H1 (cell line): ENCODE measurements around the gene ADPRM. TPM values are rescaled to one million over a fixed set of nuclear protein-coding genes. Genes with fewer than 3 reads are reported as not detected.

Experiments used
- CTCF ChIA-PET: fragments of 300-600 bp; sonication (Branson Sonifier 250); formaldehyde crosslinking; loops from one replicate; lab custom pipeline; 2021; ENCODE audit not compliant: partially characterized antibody; lab: Charles Lee
- POLR2A ChIA-PET: fragments of 300-600 bp; sonication (Branson Sonifier 250); formaldehyde crosslinking; loops from one replicate; lab custom pipeline; 2021; ENCODE audit warnings: inconsistent platforms; ENCODE audit not compliant: partially characterized antibody; lab: Charles Lee
- DNase-seq, 2 experiments: peaks; one replicate each; pipeline versions ENCODE4 v3.0.0 to v3.0.0-alpha.2; 2010 to 2022; ENCODE audit warnings: low spot score in 2 of 2, low read depth in 1 of 2, mixed read lengths in 1 of 2
- FAIRE-seq: peaks from 2 replicates; lab custom pipeline; 2011; peaks lifted over from hg19 to GRCh38; lab: Jason Lieb, UNC
- H2AFZ ChIP-seq: 2 replicates; pipeline ENCODE4 v1.8.1; 2012; ENCODE audit warnings: low read length, inconsistent platforms
- H2AK5ac ChIP-seq: 2 replicates; pipeline ENCODE4 v1.6.1; 2013; ENCODE audit warnings: low read depth, low read length
- H2BK120ac ChIP-seq: replicated peaks from 2 replicates; pipeline ENCODE3; 2013; ENCODE audit warnings: low read depth, low read length, inconsistent platforms
- H2BK12ac ChIP-seq: 2 replicates; pipeline ENCODE4 v1.6.1; 2013; ENCODE audit warnings: low read depth, low read length
- H2BK15ac ChIP-seq: 2 replicates; pipeline ENCODE4 v1.6.1; 2013; ENCODE audit warnings: low read length
- H2BK20ac ChIP-seq: 2 replicates; pipeline ENCODE4 v1.6.1; 2013; ENCODE audit warnings: low read length
- H2BK5ac ChIP-seq: 2 replicates; pipeline ENCODE4 v1.6.1; 2013; ENCODE audit warnings: low read depth, low read length
- H3K14ac ChIP-seq: 2 replicates; pipeline ENCODE4 v1.6.1; 2013; ENCODE audit warnings: inconsistent platforms; ENCODE audit not compliant: insufficient read length
- H3K18ac ChIP-seq: 2 replicates; pipeline ENCODE4 v1.6.1; 2013; ENCODE audit warnings: low read length; ENCODE audit errors: extremely low read depth
- H3K23ac ChIP-seq: 2 replicates; pipeline ENCODE4 v1.6.1; 2013; ENCODE audit warnings: inconsistent platforms; ENCODE audit not compliant: insufficient read length
- H3K23me2 ChIP-seq: 2 replicates; pipeline ENCODE4 v1.6.1; 2013; ENCODE audit warnings: low read depth, low read length
- H3K27ac ChIP-seq: 2 replicates; pipeline ENCODE4 v1.6.1; 2011; ENCODE audit warnings: low read depth, low read length, inconsistent platforms
- H3K27me3 ChIP-seq, 4 experiments: replicated peaks in 1 of 4; 1 replicate in 1 of 4; 2 replicates in 3 of 4; pipeline versions ENCODE4 v1.6.1 to v1.8.1; 2011 to 2013; ENCODE audit warnings: low read length in 3 of 4, mild to moderate bottlenecking in 3 of 4, inconsistent platforms in 2 of 4, mixed read lengths in 2 of 4, moderate library complexity in 1 of 4; ENCODE audit not compliant: control insufficient read depth in 3 of 4, insufficient read depth in 3 of 4; ENCODE audit errors: extremely low read depth in 1 of 4
- H3K36me3 ChIP-seq, 4 experiments: 2 replicates each; pipeline versions ENCODE4 v1.6.1 to v1.8.1; 2011 to 2013; ENCODE audit warnings: mild to moderate bottlenecking in 4 of 4, low read length in 3 of 4, moderate library complexity in 2 of 4, control low read depth in 1 of 4, inconsistent platforms in 1 of 4; ENCODE audit not compliant: insufficient read depth in 4 of 4, control insufficient read depth in 2 of 4
- H3K4ac ChIP-seq: replicated peaks from 2 replicates; pipeline ENCODE3; 2013; ENCODE audit warnings: low read length, low read depth, mixed read lengths, inconsistent platforms; ENCODE audit not compliant: insufficient read length
- H3K4me1 ChIP-seq, 4 experiments: replicated peaks in 1 of 4; 1 replicate in 1 of 4; 2 replicates in 3 of 4; pipeline versions ENCODE4 v1.6.1 to v1.8.1; 2011 to 2013; ENCODE audit warnings: low read length in 3 of 4, inconsistent platforms in 2 of 4, mixed read lengths in 1 of 4; ENCODE audit not compliant: insufficient read depth in 4 of 4, control insufficient read depth in 3 of 4
- H3K4me2 ChIP-seq, 2 experiments: 2 replicates each; pipeline versions ENCODE4 v1.6.1 to v1.8.1; 2011 to 2013; ENCODE audit warnings: low read depth in 2 of 2, low read length in 2 of 2, control low read depth in 1 of 2, inconsistent platforms in 1 of 2, mild to moderate bottlenecking in 1 of 2; ENCODE audit not compliant: insufficient read depth in 1 of 2
- H3K4me3 ChIP-seq, 4 experiments: fragments of 200-600, 300-600 bp in 1 of 4; sonication (generic), shearing (Covaris generic), sonication (Bioruptor Twin) in 1 of 4; 2 replicates each; pipeline versions ENCODE4 v1.5.1 to v1.8.1; 2011 to 2016; ENCODE audit warnings: low read length in 4 of 4, low read depth in 3 of 4, control low read depth in 2 of 4, inconsistent platforms in 2 of 4, mild to moderate bottlenecking in 2 of 4, mixed read lengths in 1 of 4, moderate library complexity in 1 of 4; ENCODE audit not compliant: insufficient read depth in 2 of 4; ENCODE audit errors: extremely low read depth in 1 of 4
- H3K56ac ChIP-seq: replicated peaks from 2 replicates; pipeline ENCODE3; 2013; ENCODE audit warnings: low read depth, mild to moderate bottlenecking, mixed read lengths, low read length, inconsistent platforms; ENCODE audit not compliant: insufficient read length
- H3K79me1 ChIP-seq: 2 replicates; pipeline ENCODE4 v1.6.1; 2013; ENCODE audit warnings: low read depth, low read length, control low read depth
- H3K79me2 ChIP-seq, 2 experiments: 2 replicates each; pipeline versions ENCODE4 v1.6.1 to v1.8.1; 2012 to 2013; ENCODE audit warnings: low read length in 2 of 2, mild to moderate bottlenecking in 2 of 2, inconsistent platforms in 1 of 2; ENCODE audit not compliant: insufficient read depth in 2 of 2, control insufficient read depth in 1 of 2
- H3K9ac ChIP-seq, 4 experiments: replicated peaks in 1 of 4; 1 replicate in 1 of 4; 2 replicates in 3 of 4; pipeline versions ENCODE4 v1.6.1 to v1.8.1; 2011 to 2013; ENCODE audit warnings: low read depth in 3 of 4, low read length in 3 of 4, control low read depth in 2 of 4, mild to moderate bottlenecking in 2 of 4, moderate library complexity in 2 of 4, inconsistent platforms in 1 of 4; ENCODE audit errors: extremely low read depth in 1 of 4
- H3K9me3 ChIP-seq, 2 experiments: 2 replicates each; pipeline versions ENCODE4 v1.6.1 to v1.8.1; 2012 to 2013; ENCODE audit warnings: mild to moderate bottlenecking in 2 of 2, moderate library complexity in 2 of 2, control low read depth in 1 of 2, inconsistent platforms in 1 of 2, low read depth in 1 of 2, low read length in 1 of 2, mixed read lengths in 1 of 2; ENCODE audit not compliant: insufficient read depth in 2 of 2
- H4K20me1 ChIP-seq, 2 experiments: replicated peaks in 1 of 2; 2 replicates each; pipeline versions ENCODE3 to v1.8.1; 2011 to 2013; ENCODE audit warnings: inconsistent platforms in 2 of 2, low read length in 2 of 2, mild to moderate bottlenecking in 1 of 2; ENCODE audit not compliant: insufficient read depth in 2 of 2, control insufficient read depth in 1 of 2
- H4K5ac ChIP-seq: 2 replicates; pipeline ENCODE4 v1.6.1; 2013; ENCODE audit warnings: low read length, low read depth, mixed read lengths, inconsistent platforms; ENCODE audit not compliant: insufficient read length
- H4K8ac ChIP-seq: 2 replicates; pipeline ENCODE4 v1.8.0; 2013; ENCODE audit warnings: mild to moderate bottlenecking, moderate library complexity, low read length, inconsistent platforms; ENCODE audit not compliant: insufficient read depth; ENCODE audit errors: extremely low read depth
- H4K91ac ChIP-seq: replicated peaks from 2 replicates; pipeline ENCODE3; 2013; ENCODE audit warnings: low read length, mixed read lengths, inconsistent platforms; ENCODE audit not compliant: insufficient read length
- CTBP2 ChIP-seq: IDR thresholded peaks from 2 replicates; pipeline ENCODE4 v1.7.0; 2011; ENCODE audit warnings: borderline replicate concordance, mild to moderate bottlenecking, moderate library complexity, mixed read lengths, low read length; ENCODE audit not compliant: insufficient read depth, insufficient read length
- EP300 ChIP-seq, 2 experiments: IDR thresholded peaks; 1 replicate in 1 of 2; 2 replicates in 1 of 2; pipeline ENCODE4 v1.6.1; 2011 to 2012; ENCODE audit warnings: low read depth in 2 of 2, low read length in 2 of 2, mild to moderate bottlenecking in 2 of 2, borderline replicate concordance in 1 of 2, inconsistent platforms in 1 of 2, moderate library complexity in 1 of 2
- GTF2F1 ChIP-seq: IDR thresholded peaks from 2 replicates; pipeline ENCODE4 v1.6.1; 2012; ENCODE audit warnings: low read depth, low read length, improper control_type of control experiment, borderline replicate concordance
- HDAC2 ChIP-seq, 2 experiments: fragments of 300-600 bp in 1 of 2; sonication (generic) in 1 of 2; IDR thresholded peaks; 2 replicates each; pipeline ENCODE4 v1.6.1; 2011 to 2012; ENCODE audit warnings: low read depth in 2 of 2, low read length in 2 of 2, mild to moderate bottlenecking in 2 of 2, moderate library complexity in 2 of 2, borderline replicate concordance in 1 of 2, inconsistent platforms in 1 of 2
- HDAC6 ChIP-seq: IDR thresholded peaks from one replicate; pipeline ENCODE4 v1.7.1; 2012; ENCODE audit warnings: low read depth, mild to moderate bottlenecking, inconsistent platforms, low read length, moderate library complexity
- JUND ChIP-seq: IDR thresholded peaks from 2 replicates; pipeline ENCODE4 v1.6.1; 2011; ENCODE audit warnings: mild to moderate bottlenecking, improper control_type of control experiment, low read length
- MAFK ChIP-seq: IDR thresholded peaks from 2 replicates; pipeline ENCODE4 v1.6.1; 2012; ENCODE audit warnings: low read depth, mild to moderate bottlenecking, improper control_type of control experiment, low read length
- NANOG ChIP-seq: IDR thresholded peaks from 2 replicates; pipeline ENCODE4 v1.6.1; 2011; ENCODE audit warnings: low read length, low read depth, mild to moderate bottlenecking, inconsistent platforms; ENCODE audit not compliant: insufficient read depth, poor library complexity, severe bottlenecking
- NRF1 ChIP-seq: IDR thresholded peaks from 2 replicates; pipeline ENCODE4 v1.6.1; 2011; ENCODE audit warnings: mild to moderate bottlenecking, low read depth, low read length, improper control_type of control experiment
- POLR2AphosphoS5 ChIP-seq: IDR thresholded peaks from 2 replicates; pipeline ENCODE4 v1.6.1; 2011; ENCODE audit warnings: low read depth, low read length
- SIX5 ChIP-seq: IDR thresholded peaks from 2 replicates; pipeline ENCODE4 v1.6.1; 2011; ENCODE audit warnings: mild to moderate bottlenecking, low read depth, low read length
- SRF ChIP-seq: IDR thresholded peaks from 2 replicates; pipeline ENCODE4 v1.6.1; 2011; ENCODE audit warnings: mild to moderate bottlenecking, low read depth, low read length, moderate library complexity
- TAF7 ChIP-seq: optimal IDR thresholded peaks from 2 replicates; pipeline ENCODE3; 2011; ENCODE audit warnings: low read depth, mild to moderate bottlenecking, inconsistent platforms, low read length, moderate library complexity, borderline replicate concordance
- WGBS, 2 experiments: shearing (Covaris generic) in 1 of 2; methylation state at CpG; one replicate each; pipeline versions ENCODE4 v1.1.6 to v1.1.7; 2013 to 2015; ENCODE audit warnings: low lambda C conversion rate in 2 of 2, mixed read lengths in 2 of 2, inconsistent platforms in 1 of 2, low coverage in 1 of 2, missing lambda C conversion rate in 1 of 2; ENCODE audit not compliant: insufficient replicate concordance in 2 of 2, insufficient coverage in 1 of 2, insufficient read length in 1 of 2; ENCODE audit errors: extremely low coverage in 1 of 2, missing lambda C conversion rate in 1 of 2; 5-methylcytosine and 5-hydroxymethylcytosine counted together
- polyA plus RNA-seq, 7 experiments: library from polyadenylated mRNA; depleted of rRNA in 3 of 7; stranded (reverse) in 5 of 7; unstranded in 2 of 7; fragments of >200 nt in 5 of 7; fragments of 200-250 nt in 2 of 7; gene quantifications; 1 replicate in 5 of 7; 2 replicates in 1 of 7; 4 replicates in 1 of 7; pipeline versions ENCODE4 v1.2.1 to v1.2.3, GENCODE V29; 2011 to 2013; ENCODE audit warnings: missing spikeins in 2 of 7, mixed read lengths in 2 of 7
- total RNA-seq: library from RNA; stranded (reverse); fragmentation: NEBNext Ultra II Directional; extraction: Animal tissue kit (Norgen Biotek cat#: 25700); gene quantifications from 2 replicates; pipeline ENCODE4 v1.2.1, GENCODE V29; 2021

The ADPRM gene
- total and polyA plus RNA-seq, 2 of the 8 experiments (the other 6 are each of a cell fraction or from before 2014, with no cell fraction given): 6.7 to 7.9 TPM

- CTCF ChIA-PET: interaction anchor here (1.2 to 8.1 kb wide), 7 partner anchors 9 to 776 kb away, joined by 3 to 88 read pairs (median 5); no protein-coding TSS in a partner anchor
- peaks cover 0 to 10% (median 3%) of the 10 kb centered on the region in 4 experiments; a peak in 6 of 7 replicates for H3K4me1 ChIP-seq
- no peak overlapping the region for H4K91ac ChIP-seq
- no peak overlapping the region for H2AFZ ChIP-seq
- peaks cover 2% of the 10 kb centered on the region; the same call in 1 of the 2 replicates for H3K23me2 ChIP-seq
- peaks cover 0 to 2% of the 10 kb centered on the region in 2 experiments; a peak in 1 of 4 replicates for H3K9me3 ChIP-seq
- H2BK15ac ChIP-seq: no peak overlapping the region
- no peak overlapping the region for H3K9ac ChIP-seq
- H2BK20ac ChIP-seq: no peak overlapping the region
- H3K4me2 ChIP-seq: no peak overlapping the region
- TF ChIP-seq CTBP2: no peak
- TF ChIP-seq NANOG: no peak
- TF ChIP-seq POLR2AphosphoS5: no peak
- no peak for TF ChIP-seq EP300 (IDR thresholded peaks at IDR 0.05; ENCODE audit: borderline replicate concordance in 1 of 2, low read depth in 2 of 2, low read length in 2 of 2)
- no peak for TF ChIP-seq SRF
- TF ChIP-seq HDAC6: no peak
- TF ChIP-seq MAFK: no peak
- TF ChIP-seq SIX5: no peak
- TF ChIP-seq JUND: no peak
- no peak for TF ChIP-seq HDAC2 (IDR thresholded peaks at IDR 0.05; ENCODE audit: borderline replicate concordance in 1 of 2, low read depth in 2 of 2, low read length in 2 of 2)
- no peak for TF ChIP-seq NRF1
- no peak for TF ChIP-seq GTF2F1
- TF ChIP-seq TAF7: no peak
- TF ChIP-seq, all 59 proteins: peak for 0
- Histone ChIP-seq H4K8ac (no peak overlapping the region), H3K56ac (no peak overlapping the region), H3K4me3 (no peak overlapping the region), H2BK5ac (no peak overlapping the region), H3K14ac (no peak overlapping the region), H3K4ac (no peak overlapping the region), H3K27ac (no peak overlapping the region), H3K79me1 (no peaks in the 10 kb centered on the region), H2BK12ac (no peak overlapping the region), H3K36me3 (no peaks in the 10 kb centered on the region), H3K27me3 (no peaks in the 10 kb centered on the region), H4K20me1 (no peaks in the 10 kb centered on the region), H3K18ac (no peak overlapping the region), H3K23ac (no peak overlapping the region), H2AK5ac (no peak overlapping the region), H4K5ac (no peak overlapping the region), H2BK120ac (no peak overlapping the region), H3K79me2 (no peaks in the 10 kb centered on the region)
- DNase-seq (peak in 1 of 2 experiments; percentile 16), FAIRE-seq (no peak)
- 94% methylated on average over 3 of the region's 3 CpGs; no CpG with 5 or more reads in 1 of the 2 experiments for WGBS, 2 experiments
- POLR2A ChIA-PET: no interaction called here
Measured at GRCh38 chr17:10733666-10734065, 36.3 kb downstream of the ADPRM start.
